Activated T-cell treated with anti-CD3 and anti-CD28 coated beads, Interleukin-2, amount 50 U/mL, for 72 hours (primary cell): Measurements from ENCODE around the gene PLXNA2. TPM values are rescaled to one million over a fixed set of nuclear protein-coding genes. Genes with fewer than 3 reads are reported as not detected.

Source experiments
- ATAC-seq, 2 donors: fragments of 150-1000 bp; cut with Tn5 transposase; replicated peaks in 1 of 2; 2 replicates each; pipeline ENCODE4 v1.10.0; 2021; ENCODE audit warnings: moderate library complexity in 2 of 2, mild to moderate bottlenecking in 1 of 2
- DNase-seq, 2 donors: peaks; one replicate each; pipeline ENCODE4 v3.0.0; 2021 to 2022; ENCODE audit warnings: mixed read lengths in 1 of 2
- H3K27ac Mint-ChIP-seq: one replicate; pipeline ENCODE4 v1.8.0; 2022; ENCODE audit warnings: mild to moderate bottlenecking, moderate library complexity, mixed read lengths
- H3K27me3 Mint-ChIP-seq: one replicate; pipeline ENCODE4 v1.8.0; 2022; ENCODE audit warnings: low read depth, mixed read lengths
- H3K36me3 Mint-ChIP-seq, 2 donors: one replicate each; pipeline ENCODE4 v1.8.0; 2022; ENCODE audit warnings: mixed read lengths in 2 of 2, mild to moderate bottlenecking in 1 of 2; ENCODE audit not compliant: insufficient read depth in 2 of 2
- H3K4me1 Mint-ChIP-seq: one replicate; pipeline ENCODE4 v1.8.0; 2022; ENCODE audit warnings: low read depth, mixed read lengths
- H3K4me3 Mint-ChIP-seq, 2 donors: one replicate each; pipeline ENCODE4 v1.8.0; 2022; ENCODE audit warnings: mild to moderate bottlenecking in 2 of 2, mixed read lengths in 2 of 2, moderate library complexity in 2 of 2
- H3K9me3 Mint-ChIP-seq, 2 donors: one replicate each; pipeline ENCODE4 v1.8.0; 2022; ENCODE audit warnings: mixed read lengths in 2 of 2
- total RNA-seq, 2 donors: library from RNA; stranded (reverse); gene quantifications; one replicate each; pipeline ENCODE4 v1.2.3, GENCODE V29; 2022

The PLXNA2 gene
- total RNA-seq, 2 donors from 2014 or later, result 0.07 to 0.72 TPM

DNA sequence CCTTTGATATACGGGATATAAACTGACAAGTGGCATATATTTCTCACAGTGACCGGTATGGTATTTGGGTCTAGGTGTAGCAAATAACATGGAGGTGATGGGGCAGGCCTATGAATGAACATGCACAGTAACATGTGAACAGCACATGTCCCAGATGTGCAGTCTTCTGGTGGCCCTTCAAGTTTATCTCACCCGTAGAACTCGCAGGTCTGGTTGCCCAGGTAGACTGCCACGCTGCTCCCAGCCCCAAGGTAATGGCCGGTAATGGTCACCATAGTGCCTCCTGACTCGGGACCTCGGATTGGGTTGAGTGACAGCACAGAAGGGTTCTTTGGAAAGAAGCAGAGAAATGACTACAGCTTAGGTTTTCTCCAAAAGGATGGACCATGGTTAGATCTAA, 192.0 kb downstream of the PLXNA2 start:
- ATAC-seq, result no peak
- no peak overlapping the region for H3K27ac Mint-ChIP-seq
- no peaks in the 10 kb centered on the region for H3K36me3 Mint-ChIP-seq
- H3K27me3 Mint-ChIP-seq, result peaks cover 15% of the 10 kb centered on the region
- DNase-seq, result no peak
- no peak overlapping the region for H3K4me3 Mint-ChIP-seq
- H3K4me1 Mint-ChIP-seq, result peaks cover 13% of the 10 kb centered on the region
- no peaks in the 10 kb centered on the region for H3K9me3 Mint-ChIP-seq

DNA sequence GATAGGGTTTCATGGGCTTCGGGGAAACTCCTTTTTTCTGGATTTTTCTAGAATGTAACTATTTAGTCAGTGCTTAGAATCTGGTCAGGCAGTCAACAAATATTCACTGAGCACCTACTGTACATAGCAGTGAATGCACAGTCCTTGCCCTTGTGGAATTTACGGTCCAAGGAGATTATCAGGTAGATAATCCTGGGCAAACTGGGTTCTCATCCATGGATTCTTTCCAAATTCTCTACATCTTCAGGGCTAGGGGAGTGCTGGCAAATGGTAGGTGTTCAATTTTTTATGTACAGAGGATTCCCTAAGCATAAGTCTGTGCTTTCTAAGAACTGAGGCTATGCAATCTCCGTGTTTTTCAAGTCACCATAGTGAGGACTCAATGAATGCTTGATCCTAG, 192.5 kb downstream of the PLXNA2 start:
- DNase-seq (no peak), ATAC-seq (no peak)
- H3K27ac Mint-ChIP-seq, result no peak overlapping the region
- H3K9me3 Mint-ChIP-seq, result no peaks in the 10 kb centered on the region
- no peaks in the 10 kb centered on the region for H3K36me3 Mint-ChIP-seq
- peaks cover 15% of the 10 kb centered on the region for H3K27me3 Mint-ChIP-seq
- no peak overlapping the region for H3K4me3 Mint-ChIP-seq
- peaks cover 13% of the 10 kb centered on the region for H3K4me1 Mint-ChIP-seq

DNA sequence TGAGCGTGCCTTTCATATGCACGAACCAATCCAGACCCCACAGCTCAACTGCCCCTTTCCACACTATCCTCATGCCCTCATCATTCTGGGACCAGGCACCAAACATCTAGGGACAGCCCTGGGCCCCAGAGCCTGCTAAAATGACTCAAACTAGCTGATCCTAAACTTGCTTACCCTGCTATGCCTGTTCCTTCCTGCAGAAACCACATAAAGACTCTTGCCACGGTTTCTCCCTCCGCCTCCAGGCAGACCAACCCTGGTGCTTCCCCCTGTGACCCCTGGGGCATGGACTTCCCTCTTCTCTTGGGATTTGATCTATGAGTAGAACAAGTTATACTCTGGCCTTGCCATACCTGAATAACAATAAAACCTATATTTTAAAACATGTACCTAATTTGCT, 195.3 kb downstream of the PLXNA2 start:
- peaks cover 15% of the 10 kb centered on the region for H3K4me1 Mint-ChIP-seq
- no peaks in the 10 kb centered on the region for H3K9me3 Mint-ChIP-seq
- DNase-seq (no peak), ATAC-seq (no peak)
- no peaks in the 10 kb centered on the region for H3K36me3 Mint-ChIP-seq
- no peak overlapping the region for H3K27ac Mint-ChIP-seq
- H3K4me3 Mint-ChIP-seq, result no peak overlapping the region
- peaks cover 13% of the 10 kb centered on the region for H3K27me3 Mint-ChIP-seq

DNA sequence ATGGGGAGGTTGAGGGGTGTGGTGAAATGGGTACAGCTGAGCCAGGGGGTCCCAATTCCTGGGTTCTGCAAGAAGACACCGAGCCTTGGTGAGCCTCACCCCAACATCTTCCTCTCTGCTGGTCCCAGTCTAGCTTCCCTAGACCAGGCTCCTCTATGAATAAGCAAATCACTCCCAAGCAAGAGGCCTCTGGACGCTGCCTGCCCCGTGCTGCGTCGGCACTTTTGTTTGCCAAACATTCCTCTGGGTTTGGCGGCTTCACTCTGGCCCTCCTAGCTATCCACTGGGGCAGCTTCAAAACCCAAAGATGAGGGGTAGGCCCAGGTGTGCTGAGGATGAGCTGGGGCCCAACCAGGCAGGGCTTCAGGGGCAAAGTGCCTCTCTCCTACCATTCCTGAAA, 196.2 kb downstream of the PLXNA2 start:
- no peak for ATAC-seq
- H3K36me3 Mint-ChIP-seq, result no peaks in the 10 kb centered on the region
- H3K27me3 Mint-ChIP-seq, result peaks cover 16% of the 10 kb centered on the region
- H3K4me3 Mint-ChIP-seq, result no peak overlapping the region
- H3K9me3 Mint-ChIP-seq, result no peaks in the 10 kb centered on the region
- H3K27ac Mint-ChIP-seq, result no peak overlapping the region
- peaks cover 15% of the 10 kb centered on the region for H3K4me1 Mint-ChIP-seq
- no peak for DNase-seq

DNA sequence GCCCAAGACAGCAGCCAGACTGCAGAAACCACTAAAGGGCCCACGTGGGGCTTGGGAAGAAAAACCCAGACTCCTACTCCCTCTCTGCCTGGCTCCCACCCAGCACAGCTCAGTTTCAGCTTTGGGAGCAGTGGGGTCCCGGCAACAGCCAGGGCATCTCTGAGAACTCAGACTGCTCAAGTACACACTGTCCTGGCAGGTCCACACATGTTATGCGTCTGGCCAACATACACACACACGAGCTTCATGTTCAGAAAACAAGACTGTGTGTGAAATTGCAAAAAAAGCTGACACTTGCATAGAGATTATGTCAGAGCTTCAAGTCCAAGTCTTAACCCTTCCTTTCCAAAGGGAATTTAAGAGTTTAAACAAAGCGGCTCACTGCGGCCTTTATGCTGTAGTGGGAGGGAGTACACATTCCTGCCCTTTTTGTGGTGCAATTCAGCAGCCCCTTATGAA, 196.7 kb downstream of the PLXNA2 start:
- Mint-ChIP-seq H3K4me3 (no peak overlapping the region), H3K9me3 (no peaks in the 10 kb centered on the region), H3K27ac (no peak overlapping the region), H3K36me3 (no peaks in the 10 kb centered on the region), H3K4me1 (peaks cover 15% of the 10 kb centered on the region), H3K27me3 (peaks cover 16% of the 10 kb centered on the region)
- ATAC-seq (no peak), DNase-seq (no peak)

DNA sequence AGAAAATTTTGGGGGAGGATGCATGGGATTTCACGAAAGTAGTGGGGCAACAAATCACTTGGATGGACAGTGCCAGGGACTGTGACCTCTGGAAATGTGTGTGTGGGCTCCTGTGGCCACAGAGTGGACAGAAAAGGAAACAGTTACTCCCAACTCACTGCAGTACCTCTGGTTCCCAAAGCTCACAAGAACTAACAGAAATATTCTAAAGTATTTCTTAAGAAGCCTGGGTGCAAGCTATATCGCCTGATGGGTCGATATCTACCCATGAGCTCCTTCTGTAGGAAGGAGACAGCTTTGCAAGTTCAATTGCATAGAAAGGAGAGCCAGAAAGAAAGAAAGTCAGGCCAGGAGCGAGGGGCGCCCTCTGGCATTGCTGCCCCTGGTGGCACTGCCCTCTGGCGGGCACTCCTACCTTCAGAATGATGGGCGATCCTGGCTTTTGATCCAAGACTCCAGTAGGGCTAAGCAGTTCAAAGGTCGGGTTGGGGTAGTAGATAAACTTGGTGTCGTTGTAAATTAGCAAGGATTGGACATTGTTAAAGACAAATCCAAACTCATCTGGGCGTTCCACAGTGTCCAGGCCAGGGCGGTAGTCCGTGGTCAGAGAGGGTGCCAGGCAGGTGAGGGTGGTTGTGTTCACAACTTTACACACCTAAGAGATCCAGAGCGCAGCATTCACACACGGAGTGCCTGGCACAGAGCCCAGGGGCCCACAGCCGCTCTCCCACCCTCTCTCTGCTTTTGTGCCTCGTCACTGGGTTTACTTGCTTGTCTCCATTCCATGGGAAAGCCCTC, 198.5 kb downstream of the PLXNA2 start:
- Mint-ChIP-seq H3K27me3 (peaks cover 16% of the 10 kb centered on the region), H3K4me1 (peaks cover 15% of the 10 kb centered on the region), H3K36me3 (no peaks in the 10 kb centered on the region), H3K27ac (no peak overlapping the region), H3K9me3 (no peaks in the 10 kb centered on the region), H3K4me3 (no peak overlapping the region)
- DNase-seq, result no peak
- no peak for ATAC-seq

DNA sequence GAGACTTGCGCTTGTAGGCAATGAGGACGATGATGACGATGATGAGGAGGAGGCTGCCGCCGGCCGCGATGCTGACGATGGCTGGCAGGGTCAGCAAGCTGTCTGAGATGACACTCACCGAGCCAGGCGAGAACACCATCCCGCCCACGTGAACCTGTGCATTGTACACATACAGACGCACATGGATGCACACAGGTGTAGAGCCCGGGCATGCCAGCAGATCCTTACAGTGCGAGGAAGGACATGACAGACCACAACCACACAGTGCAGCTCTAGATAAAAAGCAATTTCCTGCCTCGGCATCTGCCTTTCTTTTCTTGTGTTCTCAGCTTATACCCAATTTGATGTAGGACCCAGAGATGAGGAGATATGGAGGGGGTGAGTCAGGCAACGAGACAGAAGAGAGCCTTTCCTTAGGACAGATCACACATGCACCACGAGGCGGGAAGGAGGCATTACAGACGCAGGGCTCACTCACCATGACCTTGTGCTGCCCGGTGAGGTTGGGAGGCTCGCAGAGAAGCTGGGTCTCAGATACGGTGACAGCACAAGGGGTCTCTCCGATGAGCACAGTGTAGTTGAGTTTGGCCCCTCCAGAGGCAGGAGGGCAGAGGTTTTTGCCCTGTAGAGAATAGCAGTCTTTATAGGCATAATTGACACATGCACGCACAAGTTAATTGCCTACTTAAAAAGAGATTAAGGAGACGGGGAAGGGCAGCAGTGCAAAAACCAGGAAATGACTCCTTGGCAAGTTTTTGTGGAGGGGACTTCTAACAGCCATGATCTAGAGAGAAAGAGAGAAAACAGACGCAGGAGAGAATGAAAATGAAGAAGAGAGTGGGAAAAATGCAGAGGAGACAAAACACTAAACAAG, 199.4 kb downstream of the PLXNA2 start:
- peaks cover 16% of the 10 kb centered on the region for H3K27me3 Mint-ChIP-seq
- H3K27ac Mint-ChIP-seq, result no peak overlapping the region
- ATAC-seq, result peak; percentile 27 to 36
- H3K4me3 Mint-ChIP-seq, result no peak overlapping the region
- DNase-seq, result no peak
- no peaks in the 10 kb centered on the region for H3K36me3 Mint-ChIP-seq
- no peaks in the 10 kb centered on the region for H3K9me3 Mint-ChIP-seq
- H3K4me1 Mint-ChIP-seq, result peaks cover 15% of the 10 kb centered on the region

DNA sequence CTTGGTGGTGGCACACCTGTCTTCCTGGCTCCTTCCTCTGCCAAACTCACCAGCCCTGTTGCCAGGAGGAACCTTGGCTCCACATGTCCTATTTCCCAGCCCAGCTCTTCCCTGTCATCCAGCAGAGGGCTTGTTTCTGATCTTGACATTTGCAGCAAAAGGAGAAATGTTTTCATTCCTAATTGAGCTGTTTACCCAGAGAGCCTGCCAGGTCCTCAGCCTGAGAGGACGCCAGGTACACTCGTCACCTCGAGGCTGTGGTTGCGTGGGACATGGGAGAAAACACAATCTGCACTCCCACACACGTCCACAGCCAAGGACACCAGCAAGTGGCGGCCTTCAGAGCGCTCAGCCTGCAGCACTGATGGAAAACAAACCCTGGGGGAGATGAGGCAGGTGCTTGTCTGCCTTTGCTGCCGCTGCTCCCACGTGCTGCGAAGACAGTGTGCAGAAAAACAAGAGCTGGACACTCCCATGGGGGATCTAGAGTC, 200.4 kb downstream of the PLXNA2 start:
- no peak for ATAC-seq
- H3K4me3 Mint-ChIP-seq, result no peak overlapping the region

DNA sequence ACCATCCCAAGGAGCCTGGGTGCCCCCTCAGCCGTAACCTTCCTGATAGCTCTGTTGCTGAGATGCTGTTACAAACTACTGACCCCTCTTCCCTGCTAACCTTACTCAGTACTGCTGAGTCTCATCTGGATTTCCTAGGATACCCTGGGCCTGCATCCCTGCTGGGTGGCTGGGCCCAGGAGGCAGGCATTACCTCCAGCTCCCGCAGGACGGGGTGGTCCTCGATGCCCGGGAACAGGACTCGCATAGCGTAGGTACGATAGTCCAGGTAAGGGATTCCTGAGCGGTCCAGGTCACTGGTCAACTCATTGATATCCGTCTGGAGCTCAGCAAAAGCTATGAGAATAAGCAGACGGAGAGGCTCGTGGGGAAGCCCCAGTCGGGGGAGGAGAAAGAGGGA, 201.3 kb downstream of the PLXNA2 start:
- Mint-ChIP-seq H3K9me3 (no peaks in the 10 kb centered on the region), H3K4me3 (no peak overlapping the region), H3K4me1 (peaks cover 9% of the 10 kb centered on the region), H3K36me3 (no peaks in the 10 kb centered on the region), H3K27me3 (peaks cover 16% of the 10 kb centered on the region), H3K27ac (no peak overlapping the region)
- DNase-seq (no peak), ATAC-seq (no peak)

More for the DNA sequence above, 200.4 kb downstream of the PLXNA2 start:
- peaks cover 11% of the 10 kb centered on the region for H3K4me1 Mint-ChIP-seq
- no peaks in the 10 kb centered on the region for H3K9me3 Mint-ChIP-seq
- no peak overlapping the region for H3K27ac Mint-ChIP-seq
- peaks cover 16% of the 10 kb centered on the region for H3K27me3 Mint-ChIP-seq
- H3K36me3 Mint-ChIP-seq, result no peaks in the 10 kb centered on the region
- no peak for DNase-seq

DNA sequence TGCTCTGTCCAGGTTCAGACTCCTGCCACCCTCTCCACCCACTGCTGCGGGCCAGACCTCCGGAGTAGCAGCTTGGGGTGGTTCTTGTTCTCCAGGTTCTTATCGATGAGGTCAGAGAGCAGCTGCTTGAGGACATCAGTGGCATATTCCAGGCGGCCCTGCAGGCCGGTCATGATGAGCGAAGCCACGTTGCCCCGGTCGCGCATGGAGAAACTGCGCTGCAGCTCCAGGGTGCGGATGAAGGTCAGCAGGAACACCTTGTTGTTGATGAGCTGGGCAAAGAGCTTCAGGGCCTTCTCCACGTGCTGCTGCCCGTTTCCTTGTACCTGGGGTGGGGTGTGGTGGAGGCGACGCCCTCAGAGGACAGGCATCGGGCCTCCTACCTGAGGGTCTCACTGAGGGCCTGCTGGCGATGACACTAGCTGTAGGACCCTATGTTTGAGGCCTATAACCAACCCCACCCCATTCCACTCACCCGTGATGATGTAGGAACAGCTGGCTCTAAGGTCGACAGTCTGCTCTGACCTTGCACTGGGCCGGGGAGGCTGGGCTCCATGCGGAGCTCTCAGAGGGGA, 202.1 kb downstream of the PLXNA2 start:
- no peak overlapping the region for H3K4me3 Mint-ChIP-seq
- DNase-seq (no peak), ATAC-seq (no peak)
- H3K27me3 Mint-ChIP-seq, result peaks cover 16% of the 10 kb centered on the region
- H3K36me3 Mint-ChIP-seq, result no peaks in the 10 kb centered on the region
- no peak overlapping the region for H3K27ac Mint-ChIP-seq
- H3K4me1 Mint-ChIP-seq, result peaks cover 9% of the 10 kb centered on the region
- H3K9me3 Mint-ChIP-seq, result no peaks in the 10 kb centered on the region

DNA sequence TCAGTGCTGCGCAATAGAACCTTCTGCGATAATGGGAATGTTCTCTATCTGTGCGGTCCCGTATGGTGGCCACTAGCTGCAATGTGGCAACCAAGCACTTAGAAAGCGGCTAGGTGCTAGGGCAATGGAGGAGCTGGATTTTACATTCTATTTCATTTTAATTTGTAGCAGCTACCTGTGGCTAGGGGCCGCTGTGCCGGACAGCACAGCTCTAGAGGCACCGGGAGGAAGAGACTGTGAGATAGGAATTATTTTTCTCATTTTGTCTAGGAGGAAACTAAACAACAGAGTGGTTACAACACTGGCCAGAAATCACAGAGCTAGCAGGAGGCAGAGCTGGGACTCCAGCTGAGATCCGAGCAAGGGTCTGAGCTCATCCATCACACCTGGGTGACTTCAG, 202.7 kb downstream of the PLXNA2 start:
- no peaks in the 10 kb centered on the region for H3K9me3 Mint-ChIP-seq
- no peak for ATAC-seq
- no peak overlapping the region for H3K27ac Mint-ChIP-seq
- no peak overlapping the region for H3K4me3 Mint-ChIP-seq
- H3K4me1 Mint-ChIP-seq, result peaks cover 9% of the 10 kb centered on the region
- H3K36me3 Mint-ChIP-seq, result no peaks in the 10 kb centered on the region
- peaks cover 16% of the 10 kb centered on the region for H3K27me3 Mint-ChIP-seq
- DNase-seq, result no peak

DNA sequence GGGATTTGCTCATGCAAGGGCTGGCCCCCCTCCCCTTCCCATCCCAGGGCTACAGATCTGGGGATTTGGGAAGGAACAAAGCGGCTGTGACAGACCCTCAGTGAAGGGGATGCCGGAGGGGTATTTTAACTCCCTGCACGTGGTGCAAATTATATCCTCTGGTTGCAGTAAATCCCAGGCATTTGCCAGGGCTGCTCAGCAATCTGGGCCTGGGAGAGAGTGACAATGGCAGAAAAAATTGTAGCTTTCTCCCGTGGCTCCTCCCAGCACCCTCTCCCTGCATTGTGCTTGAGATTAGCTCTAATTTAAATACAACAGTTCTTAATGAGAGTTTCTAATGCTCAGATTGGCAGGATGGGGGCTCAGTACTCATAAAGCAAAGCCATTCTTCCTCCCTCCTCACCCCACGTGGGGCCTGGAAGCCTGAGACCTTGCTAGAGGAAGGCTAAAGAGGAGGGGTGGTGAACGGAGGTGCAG, 203.3 kb downstream of the PLXNA2 start:
- peaks cover 16% of the 10 kb centered on the region for H3K27me3 Mint-ChIP-seq
- H3K9me3 Mint-ChIP-seq, result no peaks in the 10 kb centered on the region
- no peak overlapping the region for H3K4me3 Mint-ChIP-seq
- H3K4me1 Mint-ChIP-seq, result peaks cover 9% of the 10 kb centered on the region
- ATAC-seq, result no peak
- DNase-seq, result no peak
- no peaks in the 10 kb centered on the region for H3K36me3 Mint-ChIP-seq
- H3K27ac Mint-ChIP-seq, result no peak overlapping the region
